ENCODE data around the gene CEP70.

DNA sequence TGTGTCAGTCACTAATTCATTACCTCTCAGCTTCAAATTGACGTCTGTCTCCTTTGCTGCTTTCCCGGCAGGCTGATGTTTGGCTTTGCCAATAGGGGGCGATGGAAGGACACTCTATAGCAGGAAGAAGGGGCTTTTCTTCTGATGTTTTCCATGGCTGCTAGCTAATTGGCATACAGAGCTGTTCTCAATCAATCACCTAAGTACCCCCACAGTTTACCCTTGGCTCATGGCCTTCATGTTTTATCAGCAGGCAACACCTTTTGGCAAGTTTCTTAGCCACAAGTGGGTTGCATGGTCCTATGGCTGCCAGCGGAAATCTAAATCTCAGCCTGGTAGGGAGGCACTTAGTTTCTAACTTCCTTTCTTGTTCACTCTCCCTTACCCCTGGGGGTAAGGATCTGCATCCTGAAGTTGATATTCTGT lies 114.6 kb downstream of the CEP70 start:
- TF ChIP-seq, protein P1, sequence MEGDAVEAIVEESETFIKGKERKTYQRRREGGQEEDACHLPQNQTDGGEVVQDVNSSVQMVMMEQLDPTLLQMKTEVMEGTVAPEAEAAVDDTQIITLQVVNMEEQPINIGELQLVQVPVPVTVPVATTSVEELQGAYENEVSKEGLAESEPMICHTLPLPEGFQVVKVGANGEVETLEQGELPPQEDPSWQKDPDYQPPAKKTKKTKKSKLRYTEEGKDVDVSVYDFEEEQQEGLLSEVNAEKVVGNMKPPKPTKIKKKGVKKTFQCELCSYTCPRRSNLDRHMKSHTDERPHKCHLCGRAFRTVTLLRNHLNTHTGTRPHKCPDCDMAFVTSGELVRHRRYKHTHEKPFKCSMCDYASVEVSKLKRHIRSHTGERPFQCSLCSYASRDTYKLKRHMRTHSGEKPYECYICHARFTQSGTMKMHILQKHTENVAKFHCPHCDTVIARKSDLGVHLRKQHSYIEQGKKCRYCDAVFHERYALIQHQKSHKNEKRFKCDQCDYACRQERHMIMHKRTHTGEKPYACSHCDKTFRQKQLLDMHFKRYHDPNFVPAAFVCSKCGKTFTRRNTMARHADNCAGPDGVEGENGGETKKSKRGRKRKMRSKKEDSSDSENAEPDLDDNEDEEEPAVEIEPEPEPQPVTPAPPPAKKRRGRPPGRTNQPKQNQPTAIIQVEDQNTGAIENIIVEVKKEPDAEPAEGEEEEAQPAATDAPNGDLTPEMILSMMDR (IDR thresholded peaks at IDR 0.05): peak; percentile 93
- TF ChIP-seq EZH2 (IDR thresholded peaks at IDR 0.05): no peak
- TF ChIP-seq EZH2phosphoT487 (IDR thresholded peaks at IDR 0.05): no peak
